Measurements from ENCODE around the gene SLC46A1.
A peak's percentile ranks its signal among the peaks of the same experiment; 100 is the strongest.

The SLC46A1 gene

GRCh38 chr17:28402844-28403243, 3.2 kb downstream of the SLC46A1 start:
- DNase-seq: no peak

DNA sequence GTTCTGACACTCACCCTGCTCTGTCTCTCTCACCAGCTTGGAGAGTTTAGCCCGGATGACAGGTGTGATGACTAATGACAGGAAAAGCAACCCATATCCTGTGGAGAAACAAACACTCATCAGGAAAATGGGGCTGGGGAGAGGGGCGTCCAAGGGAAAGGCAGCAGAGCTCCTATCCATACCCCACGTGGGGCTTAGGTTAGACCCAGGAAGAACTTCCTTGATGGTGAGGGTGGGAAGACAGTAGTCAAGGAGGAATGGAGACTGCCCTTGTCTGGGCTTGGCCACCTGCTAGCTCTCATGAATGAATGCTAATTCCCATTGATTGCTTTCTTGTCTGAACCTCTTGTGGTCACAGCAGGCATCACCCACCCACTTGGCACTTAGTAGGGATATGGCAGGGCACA, 3.8 kb downstream of the SLC46A1 start:
- no peak for DNase-seq

DNA sequence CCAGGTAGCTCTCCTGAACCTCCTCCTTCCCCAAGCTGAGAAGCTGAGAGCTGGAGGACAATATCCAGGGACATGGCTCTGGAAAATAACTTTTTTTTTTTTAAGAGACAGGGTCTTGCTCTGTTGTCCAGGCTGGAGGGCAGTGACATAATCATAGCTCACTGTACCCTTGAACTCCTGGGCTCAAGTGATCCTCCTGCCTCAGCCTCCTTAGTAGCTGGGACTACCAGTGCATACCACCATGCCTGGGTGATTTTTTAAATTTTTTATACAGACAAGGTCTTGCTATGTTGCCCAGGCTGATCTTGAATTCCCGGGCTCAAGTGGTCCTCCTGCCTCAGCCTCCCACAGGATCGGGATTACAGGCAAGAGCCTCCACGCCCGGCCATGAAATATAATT, 6.2 kb downstream of the SLC46A1 start:
- DNase-seq: no peak

DNA sequence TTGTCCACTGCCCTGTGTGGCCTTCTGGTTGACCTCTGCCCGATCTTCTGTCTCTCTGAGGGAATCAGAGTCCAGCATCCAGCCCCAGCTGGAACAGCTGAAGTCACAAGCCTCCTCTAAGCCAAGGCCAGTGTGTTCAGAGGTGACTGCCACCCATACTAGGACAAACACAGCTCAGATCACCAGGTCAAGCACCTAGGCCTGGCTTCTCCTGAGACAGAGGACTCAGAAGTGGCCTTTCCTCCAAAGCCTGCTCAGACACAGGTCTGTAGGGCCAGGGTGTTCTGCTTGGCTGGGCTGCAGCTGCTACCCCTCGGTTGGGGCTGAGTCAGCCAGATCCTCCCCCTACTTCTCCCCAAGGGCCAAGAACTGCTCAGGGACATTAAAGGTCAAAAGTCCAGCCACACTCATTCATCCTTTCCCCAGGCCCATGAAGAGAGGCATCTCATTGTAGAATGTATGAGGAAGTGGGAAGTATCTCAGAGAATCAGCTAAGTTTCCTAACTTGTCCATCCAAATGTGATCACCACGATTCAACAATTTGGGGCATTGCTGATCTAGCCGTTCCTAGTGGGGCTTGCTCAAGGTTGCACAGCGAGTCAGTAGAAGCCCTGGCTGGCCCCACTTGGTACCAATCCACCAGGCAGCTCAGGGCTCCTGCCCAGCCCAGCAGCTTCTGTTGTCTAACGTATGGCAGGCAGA, 7.6 kb downstream of the SLC46A1 start:
- DNase-seq: no peak

- DNase-seq: no peak
Measured at GRCh38 chr17:28397687-28398279, 8.2 kb downstream of the SLC46A1 start.

DNA sequence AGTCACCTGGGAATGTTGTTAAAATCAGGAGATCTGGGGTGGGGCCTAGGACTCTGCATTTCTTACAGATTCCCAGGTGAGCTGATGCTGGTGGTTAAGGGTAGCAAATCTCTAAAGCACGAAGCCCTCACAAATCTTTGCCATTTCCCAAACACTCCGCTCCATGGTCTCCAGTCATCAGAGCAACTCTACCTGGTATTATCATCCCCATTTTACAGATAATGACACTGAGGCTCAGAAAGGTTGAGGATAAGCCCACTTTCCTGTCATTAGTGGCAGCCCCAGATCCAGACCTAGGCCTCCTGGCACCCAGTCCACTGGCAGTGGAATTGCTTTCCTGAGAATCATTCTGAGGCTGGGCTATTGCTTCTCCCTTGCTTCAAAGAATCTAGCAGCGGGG, 8.7 kb downstream of the SLC46A1 start:
- no peak for DNase-seq

DNA sequence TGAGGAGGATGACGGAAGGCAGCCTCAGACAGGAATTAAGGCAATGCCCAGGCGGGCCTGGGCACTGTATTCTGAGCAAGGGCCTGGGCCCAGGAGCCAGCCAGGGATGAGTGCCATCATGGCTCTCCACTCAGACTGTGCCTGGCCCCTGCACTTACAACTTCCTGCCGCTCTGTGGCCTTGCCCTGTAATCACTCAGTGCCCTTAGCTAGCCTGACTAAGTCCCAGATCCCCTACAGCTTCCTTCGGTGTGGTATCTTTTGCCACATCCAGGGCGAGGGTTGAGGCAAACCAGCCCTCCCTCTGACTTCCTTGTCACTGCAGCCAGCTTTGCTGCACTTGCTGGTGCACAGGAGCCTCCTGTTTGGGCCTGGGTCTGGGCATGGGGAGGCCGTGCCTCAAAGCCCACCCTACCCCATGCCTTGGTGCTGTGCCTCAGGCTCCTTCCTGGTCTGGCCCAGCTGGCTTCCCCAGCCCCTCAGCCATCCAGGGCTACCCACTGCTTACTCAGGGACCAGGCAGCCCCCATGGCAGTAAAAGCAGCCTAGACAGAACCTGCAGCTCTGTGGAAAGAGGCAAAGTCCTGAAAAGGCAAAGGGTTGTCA, 9.3 kb downstream of the SLC46A1 start:
- DNase-seq: peak; percentile 39

GRCh38 chr17:28395968-28396367, 10.0 kb downstream of the SLC46A1 start:
- no peak for DNase-seq

- no peak for DNase-seq
Measured at GRCh38 chr17:28395426-28395825, 10.6 kb downstream of the SLC46A1 start.

DNA sequence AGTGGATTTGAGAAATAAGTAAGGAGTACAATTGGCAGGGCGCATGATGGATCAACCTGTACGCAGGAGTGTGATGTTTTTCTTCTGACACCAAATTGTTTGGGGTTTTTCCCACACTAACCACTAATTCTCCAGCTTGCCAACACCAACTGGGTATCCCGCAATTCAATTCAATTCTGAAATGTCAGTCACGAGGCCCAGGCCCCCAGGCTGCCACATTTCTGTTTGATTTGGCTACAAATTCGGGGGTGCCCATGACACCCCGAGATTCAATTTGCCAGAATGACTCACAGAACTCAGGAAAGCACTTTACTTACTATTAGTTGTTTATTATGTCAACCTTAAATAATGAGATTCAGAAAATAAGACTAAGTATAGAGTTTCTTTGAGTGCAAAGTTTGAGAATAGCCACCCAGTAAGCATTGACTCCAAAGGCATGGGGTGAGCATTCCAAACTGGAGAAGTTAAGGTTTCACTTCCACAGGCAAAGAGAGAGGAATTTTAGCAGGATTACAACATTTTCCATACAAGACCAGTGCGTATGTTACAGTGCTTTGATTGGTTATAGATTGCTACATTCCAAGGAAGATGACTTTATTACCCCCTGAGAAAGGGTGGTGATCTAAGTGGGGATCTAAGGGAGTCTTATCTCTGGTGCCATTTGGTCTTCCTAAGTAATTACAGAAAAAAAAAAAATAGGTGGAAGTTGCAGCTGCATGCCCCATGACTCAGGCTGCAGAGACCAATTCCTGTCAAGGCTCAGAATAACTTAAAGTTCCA, 11.5 kb downstream of the SLC46A1 start:
- DNase-seq: no peak

DNA sequence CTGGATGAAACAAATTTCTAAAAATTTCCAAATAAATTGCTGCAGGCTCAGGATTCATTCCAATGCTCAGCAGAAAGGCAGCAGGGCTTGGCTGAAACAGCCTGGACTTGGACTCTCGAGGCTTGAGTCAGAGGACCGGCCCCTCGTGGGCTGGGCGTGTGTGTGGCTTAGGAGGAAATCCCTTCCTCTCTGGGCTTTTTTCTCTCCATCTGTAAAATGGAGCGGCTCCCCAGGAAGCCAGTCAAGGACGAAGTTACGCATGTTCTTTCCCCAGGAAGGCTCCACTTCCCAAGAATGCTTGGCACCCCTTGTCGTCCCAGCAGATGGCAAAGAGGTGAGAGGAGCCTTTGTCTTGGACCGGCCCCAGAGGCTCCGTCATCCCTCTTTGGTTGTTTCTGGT, 13.5 kb downstream of the SLC46A1 start:
- no peak for DNase-seq

- DNase-seq: no peak
Measured at GRCh38 chr17:28391401-28391800, 14.6 kb downstream of the SLC46A1 start.

DNA sequence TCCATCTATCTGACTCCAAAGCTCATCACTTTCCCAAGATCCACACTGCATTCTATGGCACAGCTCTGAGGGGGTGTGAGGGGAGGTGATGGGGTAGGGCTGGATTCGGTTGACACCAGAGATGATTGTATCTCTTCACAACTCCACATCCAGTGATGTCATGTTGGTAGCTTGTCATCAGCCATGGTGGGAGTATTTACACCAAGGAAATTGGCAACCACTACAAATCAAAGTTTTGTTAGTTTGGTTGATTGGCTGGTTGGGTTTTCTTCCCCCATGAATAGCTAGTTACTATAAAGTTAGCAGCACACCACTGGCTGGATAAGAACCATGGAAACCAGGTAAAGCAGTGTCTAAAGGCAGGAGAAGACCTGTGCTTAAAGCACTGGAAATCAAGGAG, 15.0 kb downstream of the SLC46A1 start:
- no peak for DNase-seq

DNA sequence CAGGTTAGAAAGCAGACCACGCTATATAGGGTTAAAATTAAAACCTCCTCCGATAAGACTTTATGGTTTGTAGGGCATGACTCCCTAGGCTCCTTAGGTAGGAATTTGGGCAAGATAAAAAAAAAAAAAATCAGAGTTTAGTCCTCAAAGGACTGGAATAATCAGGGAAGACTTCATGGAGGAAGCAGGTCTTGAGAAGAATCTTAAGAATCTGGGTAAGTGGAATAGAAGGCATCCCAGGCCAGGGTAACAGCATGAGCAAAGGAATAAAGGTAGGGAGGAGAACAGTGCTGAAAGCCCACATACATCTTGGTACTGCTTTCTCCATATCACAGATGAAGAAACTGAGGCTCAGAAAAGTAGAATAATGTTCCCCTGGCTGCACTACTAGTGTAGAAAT, 15.4 kb downstream of the SLC46A1 start:
- no peak for DNase-seq

DNA sequence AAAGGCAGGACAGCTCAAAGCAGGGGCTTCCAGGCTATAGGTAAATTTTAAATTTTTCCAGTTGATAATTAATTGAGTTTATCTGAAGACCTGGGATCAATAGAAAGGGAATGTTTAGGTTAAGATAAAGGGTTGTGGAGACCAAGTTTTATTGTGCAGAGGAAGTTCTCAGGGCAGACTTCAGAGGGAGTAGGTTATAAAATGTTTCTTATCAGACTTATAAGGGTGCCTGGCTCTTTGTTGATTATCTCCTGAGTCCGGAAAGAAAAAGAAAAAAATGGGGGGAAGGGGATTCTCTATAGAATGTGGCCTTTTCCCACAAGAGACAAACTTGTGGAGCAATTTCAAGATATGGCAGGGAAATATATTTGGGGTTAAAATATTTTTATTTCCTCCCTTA, 15.9 kb downstream of the SLC46A1 start:
- no peak for DNase-seq

DNA sequence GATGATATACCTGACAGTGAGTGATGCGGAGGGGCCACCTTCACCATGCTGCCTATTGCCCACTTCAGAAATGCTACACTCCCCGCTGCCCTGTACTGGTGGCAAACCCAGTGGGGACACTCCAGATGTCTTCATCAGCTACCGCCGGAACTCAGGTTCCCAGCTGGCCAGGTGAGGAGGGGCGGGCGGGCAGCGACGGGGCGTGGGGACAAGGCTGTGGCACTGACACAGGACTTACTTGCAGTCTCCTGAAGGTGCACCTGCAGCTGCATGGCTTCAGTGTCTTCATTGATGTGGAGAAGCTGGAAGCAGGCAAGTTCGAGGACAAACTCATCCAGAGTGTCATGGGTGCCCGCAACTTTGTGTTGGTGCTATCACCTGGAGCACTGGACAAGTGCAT, 17.9 kb downstream of the SLC46A1 start:
- DNase-seq: no peak

GRCh38 chr17:28386391-28386790, 19.6 kb downstream of the SLC46A1 start:
- no peak for DNase-seq

DNA sequence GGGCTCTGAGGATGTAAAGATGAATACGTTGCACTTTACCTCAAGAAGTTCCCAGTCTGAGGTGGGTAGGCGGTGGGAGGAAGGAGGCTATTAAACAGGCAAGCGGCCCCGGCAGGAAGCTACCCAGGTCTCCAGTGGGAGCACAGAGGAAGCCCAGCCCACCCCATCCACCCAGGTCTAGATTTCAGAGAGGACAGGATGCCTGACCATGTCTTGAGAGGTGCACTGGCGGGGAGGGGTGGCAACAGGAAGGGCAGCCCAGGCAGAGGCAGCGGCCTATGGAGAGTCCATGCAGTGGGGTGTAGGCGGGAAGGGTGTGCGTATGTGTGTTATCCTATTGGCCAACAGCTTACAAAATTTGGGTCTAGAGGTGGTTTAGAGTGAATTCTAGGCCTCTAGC, 20.6 kb downstream of the SLC46A1 start:
- DNase-seq: no peak

DNA sequence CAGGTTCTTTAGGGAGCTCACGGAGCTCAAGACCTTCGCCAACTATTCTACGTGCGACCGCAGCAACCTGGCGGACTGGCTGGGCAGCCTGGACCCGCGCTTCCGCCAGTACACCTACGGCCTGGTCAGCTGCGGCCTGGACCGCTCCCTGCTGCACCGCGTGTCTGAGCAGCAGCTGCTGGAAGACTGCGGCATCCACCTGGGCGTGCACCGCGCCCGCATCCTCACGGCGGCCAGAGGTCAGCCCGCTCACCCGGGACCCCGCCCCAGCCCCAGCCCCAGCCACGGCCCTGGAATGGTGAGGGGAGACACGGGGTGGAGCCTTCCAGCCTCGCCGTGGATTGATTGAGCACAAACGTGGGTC, 21.0 kb downstream of the SLC46A1 start:
- no peak for DNase-seq

DNA sequence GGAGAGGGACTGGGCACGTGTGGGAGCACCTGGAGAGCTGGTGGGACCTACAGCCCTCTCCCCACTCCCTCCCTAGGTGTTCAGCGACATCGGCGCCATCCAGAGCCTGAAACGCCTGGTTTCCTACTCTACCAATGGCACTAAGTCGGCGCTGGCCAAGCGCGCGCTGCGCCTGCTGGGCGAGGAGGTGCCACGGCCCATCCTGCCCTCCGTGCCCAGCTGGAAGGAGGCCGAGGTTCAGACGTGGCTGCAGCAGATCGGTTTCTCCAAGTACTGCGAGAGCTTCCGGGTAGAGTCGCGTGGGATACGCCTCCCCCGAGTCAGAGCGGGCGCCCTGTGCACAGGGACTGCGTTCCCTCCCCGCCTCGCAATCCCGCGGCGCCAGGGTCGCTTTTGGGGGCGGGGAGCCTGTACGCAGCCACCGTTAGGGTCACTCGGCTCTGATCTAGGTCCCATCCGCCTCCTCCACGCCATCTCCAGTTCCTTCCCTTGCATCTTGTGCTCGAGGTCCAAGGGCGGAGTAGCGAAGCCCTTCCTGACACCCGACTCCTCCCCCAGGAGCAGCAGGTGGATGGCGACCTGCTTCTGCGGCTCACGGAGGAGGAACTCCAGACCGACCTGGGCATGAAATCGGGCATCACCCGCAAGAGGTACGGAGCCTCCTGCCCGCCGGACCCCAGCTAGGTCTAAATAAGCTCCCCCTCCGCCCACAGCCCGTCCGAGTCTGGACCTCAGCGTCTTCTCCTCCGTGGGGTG, 21.6 kb downstream of the SLC46A1 start:
- no peak for DNase-seq

DNA sequence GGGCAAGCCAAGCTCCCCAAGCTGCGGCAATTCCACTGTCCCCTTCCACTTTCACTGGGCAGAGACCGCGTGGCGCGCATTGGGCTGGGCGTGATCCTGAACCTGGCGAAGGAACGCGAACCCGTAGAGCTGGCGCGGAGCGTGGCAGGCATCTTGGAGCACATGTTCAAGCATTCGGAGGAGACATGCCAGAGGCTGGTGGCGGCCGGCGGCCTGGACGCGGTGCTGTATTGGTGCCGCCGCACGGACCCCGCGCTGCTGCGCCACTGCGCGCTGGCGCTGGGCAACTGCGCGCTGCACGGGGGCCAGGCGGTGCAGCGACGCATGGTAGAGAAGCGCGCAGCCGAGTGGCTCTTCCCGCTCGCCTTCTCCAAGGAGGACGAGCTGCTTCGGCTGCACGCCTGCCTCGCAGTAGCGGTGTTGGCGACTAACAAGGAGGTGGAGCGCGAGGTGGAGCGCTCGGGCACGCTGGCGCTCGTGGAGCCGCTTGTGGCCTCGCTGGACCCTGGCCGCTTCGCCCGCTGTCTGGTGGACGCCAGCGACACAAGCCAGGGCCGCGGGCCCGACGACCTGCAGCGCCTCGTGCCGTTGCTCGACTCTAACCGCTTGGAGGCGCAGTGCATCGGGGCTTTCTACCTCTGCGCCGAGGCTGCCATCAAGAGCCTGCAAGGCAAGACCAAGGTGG, 24.7 kb downstream of the SLC46A1 start:
- DNase-seq: no peak
